DMS153 treated with DMSO at 0.1 percent for 48 hours (cell line): ENCODE data around the gene RASD1.

Source experiments
- DNase-seq: peaks from one replicate; lab custom pipeline; 2025; ENCODE audit not compliant: unreplicated experiment; lab: John Stamatoyannopoulos, UW

Gene RASD1

GRCh38 chr17:17511881-17512858 is 16.0 kb upstream of the RASD1 start:
- no peak for DNase-seq

GRCh38 chr17:17511293-17511741 is 15.1 kb upstream of the RASD1 start:
- DNase-seq, result no peak

GRCh38 chr17:17510456-17511292 is 14.5 kb upstream of the RASD1 start:
- no peak for DNase-seq

- no peak for DNase-seq
These were observed 13.6 kb upstream of the RASD1 start for GRCh38 chr17:17509601-17510425.

- no peak for DNase-seq
These were observed 12.7 kb upstream of the RASD1 start for GRCh38 chr17:17508646-17509591.

GRCh38 chr17:17508019-17508535 is 11.9 kb upstream of the RASD1 start:
- no peak for DNase-seq

- DNase-seq, result no peak
These were observed 11.3 kb upstream of the RASD1 start for GRCh38 chr17:17507465-17508011.

- DNase-seq, result no peak
These were observed 10.8 kb upstream of the RASD1 start for GRCh38 chr17:17506893-17507464.

- DNase-seq, result no peak
These were observed 10.1 kb upstream of the RASD1 start for GRCh38 chr17:17506181-17506741.

GRCh38 chr17:17505610-17506171 is 9.5 kb upstream of the RASD1 start:
- no peak for DNase-seq

- no peak for DNase-seq
These were observed 9.0 kb upstream of the RASD1 start for GRCh38 chr17:17505151-17505550.

GRCh38 chr17:17504341-17505140 is 8.3 kb upstream of the RASD1 start:
- DNase-seq, result no peak

GRCh38 chr17:17503566-17504130 is 7.5 kb upstream of the RASD1 start:
- no peak for DNase-seq

- no peak for DNase-seq
These were observed 6.8 kb upstream of the RASD1 start for GRCh38 chr17:17502741-17503565.

GRCh38 chr17:17500999-17501605 is 4.9 kb upstream of the RASD1 start:
- DNase-seq, result no peak
